Spleen (tissue), 11 donors: ENCODE results near the gene RSF1. TPM values are rescaled to one million over a fixed set of nuclear protein-coding genes. Genes with fewer than 3 reads are reported as not detected.

Experiments used
- DNase-seq: peaks from one replicate; pipeline ENCODE4 v3.0.0-alpha.2; 2020
- H3K27ac ChIP-seq, 8 donors: fragments of 200-600 bp; sonication (generic) in 7 of 8; 1 replicate in 4 of 8; 2 replicates in 4 of 8; pipeline versions ENCODE4 v1.5.0 to v1.8.0; 2016 to 2021; ENCODE audit warnings: inconsistent platforms in 4 of 8, mild to moderate bottlenecking in 4 of 8, moderate library complexity in 1 of 8
- H3K27me3 ChIP-seq, 7 donors: fragments of 200-600 bp; sonication (generic) in 6 of 7; replicated peaks in 1 of 7; 1 replicate in 4 of 7; 2 replicates in 3 of 7; pipeline versions ENCODE4 v1.5.0 to v1.8.0; 2016 to 2021; ENCODE audit warnings: inconsistent platforms in 3 of 7, mild to moderate bottlenecking in 1 of 7
- H3K36me3 ChIP-seq, 6 donors: fragments of 200-600 bp; sonication (generic) in 5 of 6; 1 replicate in 4 of 6; 2 replicates in 2 of 6; pipeline versions ENCODE4 v1.5.0 to v1.8.0; 2016 to 2021; ENCODE audit warnings: inconsistent platforms in 2 of 6
- H3K4me1 ChIP-seq, 6 donors: fragments of 200-600 bp; sonication (generic) in 5 of 6; 1 replicate in 3 of 6; 2 replicates in 3 of 6; pipeline versions ENCODE4 v1.5.0 to v1.8.0; 2016 to 2021; ENCODE audit warnings: inconsistent platforms in 3 of 6
- H3K4me3 ChIP-seq, 8 donors: fragments of 200-600 bp; sonication (generic) in 7 of 8; 1 replicate in 4 of 8; 2 replicates in 4 of 8; pipeline versions ENCODE4 v1.5.0 to v1.8.0; 2016 to 2021; ENCODE audit warnings: inconsistent platforms in 4 of 8, mild to moderate bottlenecking in 4 of 8, moderate library complexity in 2 of 8
- H3K9me3 ChIP-seq, 8 donors: fragments of 200-600 bp; sonication (generic) in 7 of 8; 1 replicate in 4 of 8; 2 replicates in 4 of 8; pipeline versions ENCODE4 v1.5.0 to v1.8.0; 2016 to 2021; ENCODE audit warnings: inconsistent platforms in 4 of 8
- CTCF ChIP-seq, 11 experiments: fragments of 200-600 bp in 7 of 11; fragments of 450-650 bp in 4 of 11; sonication (generic) in 4 of 11; IDR thresholded peaks in 8 of 11; conservative IDR thresholded peaks in 3 of 11; 1 replicate in 7 of 11; 2 replicates in 4 of 11; pipeline versions ENCODE4 v1.4.0 to v1.8.0; 2016 to 2021; ENCODE audit warnings: antibody characterized with exemption in 11 of 11, inconsistent platforms in 4 of 11, mild to moderate bottlenecking in 1 of 11
- POLR2A ChIP-seq, 3 donors: fragments of 450-650 bp; IDR thresholded peaks; one replicate each; pipeline ENCODE4 v1.5.1; 2017; ENCODE audit warnings: antibody characterized with exemption in 3 of 3, mild to moderate bottlenecking in 1 of 3
- POLR2AphosphoS5 ChIP-seq, 3 donors: sonication (generic); formaldehyde crosslinking; IDR thresholded peaks; one replicate each; pipeline ENCODE4 v1.5.1; 2017; ENCODE audit warnings: antibody characterized with exemption in 3 of 3
- whole genome bisulfite sequencing, 5 donors: extraction: QIAGEN DNeasy Blood & Tissue Kit in 3 of 5; methylation state at CpG; one replicate each; pipeline versions ENCODE4 v1.1.5 to v1.1.7; 2013 to 2018; 5-methylcytosine and 5-hydroxymethylcytosine counted together
- intact Hi-C: fragments of 100-400 bp; cut with DNase I; formaldehyde crosslinking; loops from one replicate; pipeline ENCODE4 v1.15.0; 2023; ENCODE audit warnings: low total_unique reads
- polyA plus RNA-seq, 3 donors: library from polyadenylated mRNA; stranded (reverse); fragments of 200-250 nt; gene quantifications; one replicate each; pipeline ENCODE4 v1.2.1, GENCODE V29; 2013
- total RNA-seq, 7 donors: library from RNA; depleted of rRNA in 3 of 7; stranded (reverse); fragments of >200 nt in 3 of 7; fragmentation: NEBNext Ultra II Directional in 4 of 7; extraction: Animal tissue kit (Norgen Biotek cat#: 25700) in 4 of 7; gene quantifications; one replicate each; pipeline versions ENCODE4 v1.1.0 to v1.2.1, GENCODE V29; 2016 to 2021
- donor health status: healthy with polysubstance abuse.
- donor health status: DM: no; HTN: no; CAD: no; lungs with moderate emphysema.
- donor health status: DM: no; HTN: no; CAD: no.
- donor health status: Bipolar disorder and iron deficiency.
- donor health status: healthy.
- donor health status: DM: no; HTN: no; CAD: no.
- donor health status: DM: yes; HTN: yes; CAD: no.

RSF1 gene
- total and polyA plus RNA-seq, 10 donors = 6.1 to 82.1 (median 65.0) TPM

- H3K4me3 ChIP-seq = no peak overlapping the region
- WGBS, 5 donors = 26 to 44% (median 40%) methylated on average over 4 of the region's 4 CpGs
- peaks cover 14 to 85% (median 22%) of the 10 kb centered on the region in 6 donors for H3K4me1 ChIP-seq
Measured at GRCh38 chr11:77771135-77771534, 49.4 kb downstream of the RSF1 start.

GRCh38 chr11:77770629-77771028 lies 49.9 kb downstream of the RSF1 start:
- Histone ChIP-seq H3K4me3 (no peak overlapping the region), H3K9me3 (no peaks in the 10 kb centered on the region)
- TF ChIP-seq CTCF (IDR thresholded peaks at IDR 0.05 in 8 of 11, conservative IDR thresholded peaks at IDR 0.05 in 3 of 11) (no peak), POLR2AphosphoS5 (IDR thresholded peaks at IDR 0.05) (no peak), POLR2A (IDR thresholded peaks at IDR 0.05) (no peak)

More at GRCh38 chr11:77771135-77771534, 49.4 kb downstream of the RSF1 start:
- TF ChIP-seq POLR2A (IDR thresholded peaks at IDR 0.05) (no peak), CTCF (IDR thresholded peaks at IDR 0.05 in 8 of 11, conservative IDR thresholded peaks at IDR 0.05 in 3 of 11) (no peak), POLR2AphosphoS5 (IDR thresholded peaks at IDR 0.05) (no peak)
- no peak overlapping the region for H3K27ac ChIP-seq
- no peaks in the 10 kb centered on the region for H3K9me3 ChIP-seq
- peaks cover 0 to 15% (median 3%) of the 10 kb centered on the region in 6 donors for H3K36me3 ChIP-seq
- intact Hi-C loops = no loop called here
- no peak for DNase-seq
- H3K27me3 ChIP-seq = no peaks in the 10 kb centered on the region

GRCh38 chr11:77762426-77762825 lies 58.1 kb downstream of the RSF1 start:
- Histone ChIP-seq H3K36me3 (peaks cover 0 to 69% (median 33%) of the 10 kb centered on the region in 6 donors), H3K27ac (no peak overlapping the region), H3K9me3 (no peaks in the 10 kb centered on the region), H3K4me3 (no peak overlapping the region), H3K27me3 (no peaks in the 10 kb centered on the region), H3K4me1 (peaks cover 0 to 22% (median 0%) of the 10 kb centered on the region in 6 donors)
- DNase-seq = no peak
- intact Hi-C loops = no loop called here
- TF ChIP-seq CTCF (IDR thresholded peaks at IDR 0.05 in 8 of 11, conservative IDR thresholded peaks at IDR 0.05 in 3 of 11) = no peak
- TF ChIP-seq POLR2AphosphoS5 (IDR thresholded peaks at IDR 0.05) = no peak
- no peak for TF ChIP-seq POLR2A (IDR thresholded peaks at IDR 0.05)

More at GRCh38 chr11:77770629-77771028, 49.9 kb downstream of the RSF1 start:
- H3K27me3 ChIP-seq = no peaks in the 10 kb centered on the region
- no peak overlapping the region for H3K27ac ChIP-seq
- peaks cover 14 to 85% (median 21%) of the 10 kb centered on the region in 6 donors for H3K4me1 ChIP-seq
- peaks cover 0 to 11% (median 2%) of the 10 kb centered on the region in 6 donors for H3K36me3 ChIP-seq
- no peak for DNase-seq
- intact Hi-C loops = no loop called here

- H3K4me1 ChIP-seq = peaks cover 0 to 12% (median 0%) of the 10 kb centered on the region in 6 donors
- TF ChIP-seq POLR2AphosphoS5 (IDR thresholded peaks at IDR 0.05) (no peak), CTCF (IDR thresholded peaks at IDR 0.05 in 8 of 11, conservative IDR thresholded peaks at IDR 0.05 in 3 of 11) (no peak), POLR2A (IDR thresholded peaks at IDR 0.05) (no peak)
- peaks cover 0 to 78% (median 33%) of the 10 kb centered on the region in 6 donors for H3K36me3 ChIP-seq
- DNase-seq = no peak
- WGBS, 5 donors = 92 to 99% (median 98%) methylated on average over 3 of the region's 3 CpGs
- H3K27ac ChIP-seq = no peak overlapping the region
- intact Hi-C loops = no loop called here
- H3K4me3 ChIP-seq = no peak overlapping the region
- no peaks in the 10 kb centered on the region for H3K27me3 ChIP-seq
- no peaks in the 10 kb centered on the region for H3K9me3 ChIP-seq
Measured at GRCh38 chr11:77761491-77761890, 59.0 kb downstream of the RSF1 start.
